Loucy (cell line): ENCODE results near the gene SIRPA.

Experiments used
- H2AFZ ChIP-seq: fragments of 200-600 bp; sonication (generic); 2 replicates; pipeline ENCODE4 v1.6.0; 2016; ENCODE audit warnings: antibody characterized with exemption, mild to moderate bottlenecking, low read length, moderate library complexity
- H3F3A ChIP-seq: fragments of 200-600 bp; 2 replicates; pipeline ENCODE4 v1.6.0; 2016; ENCODE audit warnings: antibody characterized with exemption, low read depth, mild to moderate bottlenecking
- H3K27me3 ChIP-seq: fragments of 200-600 bp; sonication (generic); 2 replicates; pipeline ENCODE4 v1.6.1; 2014; ENCODE audit warnings: low read length, mild to moderate bottlenecking; ENCODE audit not compliant: insufficient read depth, poor library complexity, severe bottlenecking
- H3K36me3 ChIP-seq: fragments of 200-600 bp; sonication (generic); 2 replicates; pipeline ENCODE4 v1.6.1; 2016; ENCODE audit warnings: low read length; ENCODE audit not compliant: insufficient read depth
- H3K4me1 ChIP-seq: fragments of 200-600 bp; sonication (generic); 2 replicates; pipeline ENCODE4 v1.5.1; 2014; ENCODE audit warnings: low read length, mild to moderate bottlenecking; ENCODE audit not compliant: insufficient read depth, poor library complexity, severe bottlenecking
- H3K4me2 ChIP-seq: fragments of 200-600 bp; sonication (generic); 2 replicates; pipeline ENCODE4 v1.6.0; 2014; ENCODE audit warnings: antibody characterized with exemption, low read length, low read depth, mild to moderate bottlenecking; ENCODE audit not compliant: poor library complexity, severe bottlenecking
- H3K4me3 ChIP-seq: fragments of 200-600 bp; sonication (generic); 2 replicates; pipeline ENCODE4 v1.5.1; 2014; ENCODE audit warnings: low read length, mild to moderate bottlenecking, mixed read lengths; ENCODE audit not compliant: poor library complexity, severe bottlenecking
- H3K79me2 ChIP-seq: fragments of 200-600 bp; sonication (generic); 2 replicates; pipeline ENCODE4 v1.6.1; 2014; ENCODE audit warnings: low read length; ENCODE audit not compliant: insufficient read depth
- H3K9ac ChIP-seq: fragments of 200-600 bp; sonication (generic); 2 replicates; pipeline ENCODE4 v1.6.0; 2014; ENCODE audit warnings: mild to moderate bottlenecking, low read depth, low read length, moderate library complexity; ENCODE audit not compliant: poor library complexity, severe bottlenecking
- H3K9me2 ChIP-seq: fragments of 200-600 bp; sonication (generic); replicated peaks from 2 replicates; pipeline ENCODE4 v1.6.1; 2016; ENCODE audit warnings: low read depth, low read length, mixed read lengths
- H3K9me3 ChIP-seq: fragments of 200-600 bp; sonication (generic); 2 replicates; pipeline ENCODE4 v1.6.1; 2014; ENCODE audit warnings: mild to moderate bottlenecking, antibody characterized with exemption, low read length, low read depth; ENCODE audit not compliant: insufficient read depth
- H4K20me1 ChIP-seq: fragments of 200-600 bp; sonication (generic); 2 replicates; pipeline ENCODE4 v1.6.0; 2014; ENCODE audit warnings: antibody characterized with exemption, low read length, mild to moderate bottlenecking; ENCODE audit not compliant: insufficient read depth, poor library complexity, severe bottlenecking
- EZH2phosphoT487 ChIP-seq: fragments of 200-600 bp; IDR thresholded peaks from 2 replicates; pipeline ENCODE4 v1.6.1; 2018; ENCODE audit warnings: antibody characterized with exemption, mild to moderate bottlenecking, moderate library complexity, borderline replicate concordance
- TF ChIP-seq, protein P1 (sequence below): fragments of 200-600 bp; sonication (generic); conservative IDR thresholded peaks from 2 replicates; pipeline ENCODE4 v1.5.1; 2014; ENCODE audit warnings: mild to moderate bottlenecking, antibody characterized with exemption, low read length

The SIRPA gene

GRCh38 chr20:1885940-1886693, 9.1 kb upstream of the SIRPA start:
- no peak overlapping the region for H2AFZ ChIP-seq
- TF ChIP-seq, protein P1, sequence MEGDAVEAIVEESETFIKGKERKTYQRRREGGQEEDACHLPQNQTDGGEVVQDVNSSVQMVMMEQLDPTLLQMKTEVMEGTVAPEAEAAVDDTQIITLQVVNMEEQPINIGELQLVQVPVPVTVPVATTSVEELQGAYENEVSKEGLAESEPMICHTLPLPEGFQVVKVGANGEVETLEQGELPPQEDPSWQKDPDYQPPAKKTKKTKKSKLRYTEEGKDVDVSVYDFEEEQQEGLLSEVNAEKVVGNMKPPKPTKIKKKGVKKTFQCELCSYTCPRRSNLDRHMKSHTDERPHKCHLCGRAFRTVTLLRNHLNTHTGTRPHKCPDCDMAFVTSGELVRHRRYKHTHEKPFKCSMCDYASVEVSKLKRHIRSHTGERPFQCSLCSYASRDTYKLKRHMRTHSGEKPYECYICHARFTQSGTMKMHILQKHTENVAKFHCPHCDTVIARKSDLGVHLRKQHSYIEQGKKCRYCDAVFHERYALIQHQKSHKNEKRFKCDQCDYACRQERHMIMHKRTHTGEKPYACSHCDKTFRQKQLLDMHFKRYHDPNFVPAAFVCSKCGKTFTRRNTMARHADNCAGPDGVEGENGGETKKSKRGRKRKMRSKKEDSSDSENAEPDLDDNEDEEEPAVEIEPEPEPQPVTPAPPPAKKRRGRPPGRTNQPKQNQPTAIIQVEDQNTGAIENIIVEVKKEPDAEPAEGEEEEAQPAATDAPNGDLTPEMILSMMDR: no peak
- TF ChIP-seq EZH2phosphoT487: no peak
- H3F3A ChIP-seq: no peaks in the 10 kb centered on the region
- H3K4me1 ChIP-seq: no peaks in the 10 kb centered on the region
- no peaks in the 10 kb centered on the region for H3K36me3 ChIP-seq
- H4K20me1 ChIP-seq: no peaks in the 10 kb centered on the region
- no peaks in the 10 kb centered on the region for H3K79me2 ChIP-seq
- H3K9me2 ChIP-seq: no peaks in the 10 kb centered on the region
- no peaks in the 10 kb centered on the region for H3K27me3 ChIP-seq
- H3K9me3 ChIP-seq: no peaks in the 10 kb centered on the region
- no peak overlapping the region for H3K9ac ChIP-seq
- H3K4me2 ChIP-seq: no peak overlapping the region
- H3K4me3 ChIP-seq: no peak overlapping the region

GRCh38 chr20:1887321-1887720, 7.9 kb upstream of the SIRPA start:
- Histone ChIP-seq H3F3A (no peaks in the 10 kb centered on the region), H3K9me2 (no peaks in the 10 kb centered on the region), H3K27me3 (no peaks in the 10 kb centered on the region), H3K79me2 (no peaks in the 10 kb centered on the region), H3K9me3 (no peaks in the 10 kb centered on the region), H3K4me1 (no peaks in the 10 kb centered on the region), H3K9ac (no peak overlapping the region), H4K20me1 (no peaks in the 10 kb centered on the region), H3K4me3 (no peak overlapping the region), H2AFZ (no peak overlapping the region), H3K36me3 (no peaks in the 10 kb centered on the region), H3K4me2 (no peak overlapping the region)
- TF ChIP-seq, protein P1: no peak
- no peak for TF ChIP-seq EZH2phosphoT487

DNA sequence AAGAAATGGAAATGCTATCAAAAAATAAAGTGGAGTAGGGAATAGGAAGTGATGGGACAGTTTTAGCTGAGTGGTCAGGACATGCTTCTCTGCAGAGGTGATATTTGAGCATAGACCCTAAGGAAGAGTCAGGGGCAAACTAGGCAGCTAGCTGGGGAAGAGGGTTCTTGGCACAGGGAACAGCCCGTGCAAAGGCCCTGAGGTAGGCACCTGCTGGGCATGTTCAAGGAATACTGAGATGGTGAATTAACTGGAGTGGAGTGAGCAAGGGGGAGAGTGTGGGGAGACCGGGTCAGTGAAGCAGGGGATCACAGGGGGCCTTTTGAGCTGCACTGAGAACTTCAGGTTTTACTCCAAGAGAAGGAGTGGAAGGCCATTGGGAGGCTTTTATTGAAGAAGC, 7.5 kb upstream of the SIRPA start:
- H4K20me1 ChIP-seq: no peaks in the 10 kb centered on the region
- H3K9me3 ChIP-seq: no peaks in the 10 kb centered on the region
- no peaks in the 10 kb centered on the region for H3K36me3 ChIP-seq
- TF ChIP-seq, protein P1: no peak
- TF ChIP-seq EZH2phosphoT487: no peak
- no peak overlapping the region for H3K4me3 ChIP-seq
- H3K4me1 ChIP-seq: no peaks in the 10 kb centered on the region
- no peak overlapping the region for H2AFZ ChIP-seq
- H3K27me3 ChIP-seq: no peaks in the 10 kb centered on the region
- H3K79me2 ChIP-seq: no peaks in the 10 kb centered on the region
- no peak overlapping the region for H3K9ac ChIP-seq
- no peaks in the 10 kb centered on the region for H3F3A ChIP-seq
- H3K4me2 ChIP-seq: no peak overlapping the region
- no peaks in the 10 kb centered on the region for H3K9me2 ChIP-seq
